ENCODE results near the gene MDGA2.

- TF ChIP-seq CTCF (IDR thresholded peaks at IDR 0.05): no peak
- no peak for TF ChIP-seq EP300 (IDR thresholded peaks at IDR 0.05)
- no peak for TF ChIP-seq POLR2A (IDR thresholded peaks at IDR 0.05)
These were observed 30.3 kb upstream of the MDGA2 start for GRCh38 chr14:47705683-47706082.

Measured in stomach (tissue), 4 donors.